ENCODE data around the gene PCSK4.
"Not testable (repeated sequence)": the region's sequence is repeated elsewhere in the genome, so short reads cannot be mapped to it uniquely, and the experiment has no call there.

PCSK4 gene

DNA sequence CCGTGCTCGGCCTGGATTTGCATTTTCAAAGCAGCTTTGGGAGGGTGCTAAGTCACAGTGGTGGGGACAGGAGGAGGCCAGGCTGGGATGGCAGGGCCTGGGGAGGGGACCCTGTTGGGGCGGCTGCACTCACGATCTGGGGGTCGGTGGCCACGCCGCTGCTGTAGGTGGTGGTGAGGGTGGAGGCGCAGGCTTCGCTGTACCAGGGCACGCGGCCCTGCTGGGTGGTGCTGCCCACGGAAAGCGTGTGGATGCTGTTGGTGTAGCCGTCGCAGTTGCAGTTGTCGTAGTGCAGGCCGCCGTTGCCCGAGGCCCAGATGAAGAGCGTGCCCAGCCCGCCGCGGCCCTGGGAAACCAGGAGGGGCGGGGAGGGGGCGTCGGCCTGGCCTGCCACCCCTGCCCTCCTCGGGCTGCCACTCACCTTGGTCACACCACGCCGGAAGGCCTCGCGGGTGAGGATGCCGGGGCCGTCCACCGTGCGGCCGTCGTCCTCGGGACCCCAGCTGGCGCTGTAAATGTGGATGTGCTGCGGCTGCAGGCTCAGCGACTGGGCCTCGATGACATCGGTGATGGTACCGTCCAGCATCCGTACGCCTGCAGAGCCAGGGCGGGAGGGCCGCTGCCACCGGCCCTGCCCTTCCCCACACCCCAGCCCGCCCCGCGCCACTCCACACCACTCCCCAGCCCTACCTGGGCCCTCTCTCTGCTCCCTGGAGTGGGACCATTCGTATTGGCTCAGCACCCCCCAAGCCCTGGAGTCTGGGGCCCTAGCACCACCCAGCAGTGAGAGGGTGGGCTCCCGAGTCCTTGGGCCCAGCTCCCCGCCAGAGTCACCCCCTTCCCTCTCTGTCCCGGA, 3.2 kb downstream of the PCSK4 start:
- DNase-seq, result no peak

DNA sequence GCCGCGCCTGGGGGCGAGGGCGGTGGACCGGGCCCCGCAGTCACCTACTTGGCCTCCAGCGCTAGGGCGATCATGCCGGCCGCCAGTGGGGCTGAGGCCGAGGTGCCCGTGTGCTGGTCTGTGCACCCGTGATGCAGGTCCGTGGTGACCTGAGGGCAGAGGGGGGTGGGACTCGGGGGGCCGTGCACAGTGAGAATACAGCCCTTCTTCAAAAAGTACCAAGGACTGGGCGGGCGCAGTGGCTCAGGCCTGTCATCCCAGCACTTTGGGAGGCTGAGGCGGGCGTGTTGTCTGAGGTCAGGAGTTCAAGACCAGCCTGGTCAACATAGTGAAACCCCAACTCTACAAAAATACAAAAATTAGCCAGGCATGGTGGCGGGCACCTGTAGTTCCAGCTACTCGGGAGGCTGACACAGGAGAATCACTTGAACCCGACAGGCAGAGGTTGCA, 6.1 kb downstream of the PCSK4 start:
- no peak for DNase-seq

DNA sequence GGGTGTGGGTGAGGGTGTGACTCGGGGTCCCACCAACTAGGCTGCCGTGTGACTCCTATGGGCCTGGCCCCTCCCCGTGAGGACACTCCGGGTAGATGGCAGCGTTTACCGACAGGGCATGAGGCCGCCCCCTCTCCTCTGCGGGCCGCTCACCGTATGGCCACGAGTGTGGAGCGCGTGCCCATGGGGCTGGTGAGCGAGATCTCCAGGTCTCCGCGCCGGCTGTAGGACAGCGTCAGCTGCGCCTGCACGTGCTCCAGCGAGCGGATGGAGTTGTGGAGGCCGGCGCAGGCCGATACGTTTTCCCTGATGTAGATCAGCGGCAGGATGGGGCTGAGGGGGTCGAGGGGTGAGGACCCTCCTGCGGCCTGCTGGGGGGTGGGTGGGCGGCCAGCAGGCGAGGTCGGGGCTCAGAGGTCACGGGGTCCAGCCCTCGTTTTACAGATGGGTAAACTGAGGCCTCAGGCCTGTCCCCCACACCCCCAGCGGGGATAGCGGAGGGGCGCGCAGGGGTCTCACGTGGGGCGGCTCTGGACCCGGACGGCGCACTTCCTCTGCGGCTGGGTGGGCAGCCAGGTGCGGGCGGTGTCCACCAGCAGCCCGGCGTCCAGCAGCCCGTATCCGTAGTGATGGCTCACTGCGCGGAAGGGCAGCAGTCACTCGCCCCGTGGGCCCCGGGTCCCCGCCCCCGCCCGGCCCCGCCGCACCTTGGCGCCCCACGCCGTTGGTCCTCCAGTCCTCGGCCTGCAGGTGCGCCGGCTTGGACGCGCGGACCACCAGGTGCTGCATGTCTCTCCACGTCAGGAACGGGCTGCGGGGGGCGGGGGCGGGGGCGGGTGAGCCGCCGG, 6.8 kb downstream of the PCSK4 start:
- DNase-seq, result no peak

DNA sequence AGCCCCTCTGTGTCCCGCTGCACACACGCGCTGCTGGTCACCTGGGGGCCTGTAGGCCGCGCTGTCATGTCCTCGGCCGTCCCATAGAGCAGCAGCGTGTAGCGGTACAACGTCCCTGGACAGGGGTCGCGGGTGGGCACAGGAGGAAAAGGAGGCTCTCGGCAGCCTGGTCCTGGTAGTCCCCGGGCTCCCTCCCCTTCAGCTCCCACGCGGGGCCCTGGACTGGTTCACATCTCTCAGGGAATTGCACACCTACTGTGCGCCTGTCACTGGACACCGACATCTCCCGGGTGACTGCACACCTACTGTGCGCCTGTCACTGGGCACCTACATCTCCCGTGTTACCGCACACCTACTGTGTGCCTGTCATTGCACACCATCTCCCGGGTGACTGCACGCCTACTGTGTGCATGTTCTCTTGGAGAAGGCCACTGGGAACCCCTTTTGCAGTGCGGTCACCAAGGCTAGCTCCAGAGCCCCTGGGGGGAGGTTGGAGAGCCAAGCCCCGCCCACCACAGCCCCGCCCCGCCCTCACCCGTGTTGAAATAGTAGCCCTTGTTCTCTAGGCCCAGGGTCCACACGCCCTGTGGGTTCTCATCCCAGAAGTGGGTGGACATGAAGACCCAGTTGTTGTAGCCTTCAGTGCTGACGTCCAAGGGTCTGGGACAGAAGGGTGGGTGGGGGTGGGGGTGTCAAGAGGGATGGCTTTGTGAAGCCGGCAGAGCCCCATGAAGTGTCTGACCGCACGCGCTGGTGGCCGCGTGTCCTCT, 7.6 kb downstream of the PCSK4 start:
- no peak for DNase-seq

DNA sequence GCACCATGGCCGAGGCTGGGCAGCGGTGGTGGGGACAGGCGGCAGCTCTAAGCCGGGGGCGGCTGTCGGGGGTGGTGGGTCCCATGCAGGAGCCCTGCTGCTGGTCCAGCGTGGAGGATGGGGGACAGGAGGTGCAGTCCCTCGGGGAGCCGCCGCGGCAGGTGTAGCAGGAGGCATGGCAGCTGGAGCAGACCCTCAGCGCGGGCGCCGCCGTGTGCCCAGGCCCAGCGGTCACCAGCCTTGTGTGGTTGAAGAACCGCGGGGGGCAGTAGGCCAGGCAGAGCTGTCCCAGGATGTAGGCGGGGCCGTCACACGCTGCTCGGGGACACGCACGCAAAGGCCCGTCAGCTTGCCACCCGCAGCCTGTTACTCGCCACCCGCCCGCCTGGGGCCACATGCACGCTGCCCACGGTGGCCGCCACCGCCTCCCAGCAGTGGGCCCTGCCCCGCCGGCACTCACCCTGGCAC, 8.2 kb downstream of the PCSK4 start:
- no peak for DNase-seq

DNA sequence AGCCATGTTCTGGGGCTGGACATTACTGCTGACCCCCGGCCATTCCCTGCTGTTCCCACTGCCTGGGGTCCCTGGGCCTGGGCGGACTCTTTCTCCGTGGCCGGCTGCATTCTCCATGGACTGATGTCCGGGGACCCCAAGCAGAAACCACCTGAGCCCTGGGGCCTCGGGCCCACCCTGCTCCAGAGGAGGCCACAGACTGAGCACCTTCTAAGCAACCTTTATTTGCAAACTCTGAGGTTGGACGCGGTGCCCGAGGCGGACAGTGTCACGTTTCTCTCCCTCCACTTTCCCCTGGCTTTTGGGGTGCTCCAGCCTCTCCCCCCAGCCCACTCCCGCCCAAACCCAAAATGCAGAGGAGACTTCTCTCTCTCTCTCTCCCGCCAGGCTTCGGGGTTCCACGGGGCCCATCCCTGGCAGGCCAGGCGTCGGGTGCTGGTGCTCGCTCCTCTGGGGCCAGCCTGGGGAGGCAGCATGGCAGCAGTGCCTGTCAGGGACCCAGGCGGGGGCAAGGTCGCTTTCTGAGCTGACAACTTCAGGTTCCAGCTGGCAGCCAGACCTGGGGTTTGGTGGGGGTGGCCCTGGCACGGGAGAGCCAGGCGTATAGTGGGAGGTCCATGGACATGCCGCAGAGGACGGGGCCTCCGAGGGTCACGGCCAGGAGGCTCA, 8.8 kb downstream of the PCSK4 start:
- no peak for DNase-seq

DNA sequence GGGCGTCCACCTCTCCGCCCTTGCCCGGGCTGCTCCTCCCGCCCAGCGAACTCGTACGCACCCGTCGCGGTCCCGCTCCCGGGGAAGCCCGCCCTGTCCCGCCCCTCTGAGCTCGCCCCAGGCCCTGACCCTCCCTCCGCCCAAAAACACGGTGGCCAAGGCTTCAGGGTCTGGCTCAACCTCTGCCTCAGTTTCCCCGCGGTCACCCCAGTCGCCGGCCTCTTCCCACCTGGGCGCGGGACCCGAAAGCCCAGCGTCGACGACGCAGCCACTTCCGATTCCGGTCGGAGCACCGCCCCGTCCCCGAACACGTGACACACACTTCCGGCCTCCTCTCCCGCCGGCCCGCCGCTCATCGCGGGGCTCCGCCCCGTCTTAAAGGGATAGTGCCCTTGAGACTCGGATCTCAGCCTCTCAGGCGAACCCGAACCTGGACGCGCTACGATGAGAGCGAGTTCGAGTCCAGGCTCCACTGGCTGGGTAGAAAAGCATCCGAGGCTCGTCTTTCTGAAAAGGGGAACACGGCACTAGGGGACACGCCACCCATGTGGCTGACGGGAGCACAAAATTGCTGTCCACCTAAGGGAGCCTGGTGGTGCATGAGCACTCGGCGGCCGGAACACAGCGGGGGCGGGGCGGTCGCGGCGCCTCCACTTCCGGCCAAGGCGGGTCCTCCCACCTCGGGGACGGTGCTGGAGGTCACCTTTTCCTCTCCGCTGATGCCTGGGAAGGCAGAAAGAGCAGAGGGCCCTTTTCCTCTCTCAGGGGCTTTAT, 11.0 kb downstream of the PCSK4 start, which contains the start of gene C19orf25:
Gene C19orf25, minus strand, starts transcription at position 282 of the 774 bp plus-strand sequence. CDS start 312 bp downstream, outside the sequence.
- DNase-seq, result peak; percentile 86

DNA sequence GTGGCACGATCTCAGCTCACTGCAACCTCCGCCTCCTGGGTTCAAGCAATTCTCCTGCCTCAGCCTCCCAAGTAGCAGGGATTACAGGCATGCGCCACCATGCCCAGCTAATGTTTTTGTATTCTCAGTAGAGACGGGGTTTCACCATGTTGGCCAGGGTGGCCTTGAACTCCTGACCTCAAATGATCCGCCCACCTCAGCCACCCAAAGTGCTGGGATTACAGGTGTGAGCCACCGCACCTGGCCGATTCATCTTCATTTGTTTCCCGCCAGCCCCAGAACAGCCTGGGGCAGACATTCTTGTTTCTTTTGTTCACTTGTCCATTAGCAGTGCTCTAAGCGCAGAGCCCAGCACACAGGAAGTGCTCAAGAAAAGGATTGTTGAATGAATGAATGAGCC, 13.1 kb downstream of the PCSK4 start:
- DNase-seq, result not testable (repeated sequence)

DNA sequence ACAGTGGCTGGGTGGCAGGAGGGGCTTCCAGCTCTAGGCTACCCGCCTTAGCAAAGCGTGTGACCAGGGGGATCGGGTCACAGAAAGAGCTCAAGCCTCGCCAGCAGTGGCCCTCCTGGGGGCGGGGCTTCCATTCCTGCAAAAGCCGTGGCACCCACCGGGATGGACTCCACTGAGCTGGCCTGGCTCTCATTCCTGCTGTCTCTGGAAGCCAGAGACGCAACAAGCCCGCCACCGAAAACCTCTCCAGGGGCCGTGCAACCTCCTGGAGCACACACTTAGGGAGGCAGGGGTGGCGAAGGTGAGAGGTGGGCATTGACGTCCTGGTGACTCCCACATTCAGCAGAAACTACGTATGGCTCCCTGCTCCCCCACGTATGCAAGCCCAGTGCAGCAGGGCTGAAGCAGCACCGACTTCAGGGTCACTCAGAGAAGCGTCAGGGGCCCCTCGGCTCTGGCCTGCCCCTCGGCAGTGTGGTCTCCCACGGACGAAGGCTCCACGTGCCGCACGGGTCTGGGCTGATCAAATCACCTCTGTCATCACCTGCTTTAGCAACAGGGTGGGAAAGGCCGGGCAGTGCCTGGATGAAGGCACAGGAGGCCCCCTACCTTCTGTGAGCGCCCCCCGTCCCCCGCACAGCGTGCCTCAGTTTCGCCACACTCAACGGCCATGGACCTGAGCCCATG, 14.3 kb downstream of the PCSK4 start:
- no peak for DNase-seq

DNA sequence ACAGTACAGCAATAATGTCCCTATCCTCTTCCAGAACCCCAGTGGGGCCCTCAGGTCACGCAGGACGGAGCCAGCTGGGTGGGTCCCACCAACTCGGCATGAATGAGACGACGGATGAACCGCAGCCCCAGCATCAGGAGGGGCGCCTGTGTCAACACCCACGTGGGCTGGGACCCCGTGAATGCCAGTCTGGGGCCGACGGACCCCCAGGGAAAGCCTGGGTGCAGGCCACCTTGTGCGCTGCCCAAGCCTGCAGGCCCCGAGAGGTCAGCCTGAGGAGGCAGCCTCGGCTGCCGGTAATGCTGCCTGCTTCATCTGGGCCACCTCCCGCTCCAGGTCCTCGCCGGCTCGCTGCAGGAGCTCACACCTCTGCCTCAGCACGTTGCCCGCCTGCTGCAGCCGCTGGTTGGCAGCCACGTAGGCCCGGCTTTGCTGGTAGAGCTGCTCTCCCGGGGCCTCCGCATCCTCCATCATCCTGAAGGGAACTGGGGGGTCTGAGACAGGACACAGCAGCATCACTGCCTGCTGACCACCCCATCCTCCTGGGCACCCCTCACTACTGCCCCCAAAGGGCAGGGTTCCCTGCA, 15.3 kb downstream of the PCSK4 start:
- DNase-seq, result no peak

DNA sequence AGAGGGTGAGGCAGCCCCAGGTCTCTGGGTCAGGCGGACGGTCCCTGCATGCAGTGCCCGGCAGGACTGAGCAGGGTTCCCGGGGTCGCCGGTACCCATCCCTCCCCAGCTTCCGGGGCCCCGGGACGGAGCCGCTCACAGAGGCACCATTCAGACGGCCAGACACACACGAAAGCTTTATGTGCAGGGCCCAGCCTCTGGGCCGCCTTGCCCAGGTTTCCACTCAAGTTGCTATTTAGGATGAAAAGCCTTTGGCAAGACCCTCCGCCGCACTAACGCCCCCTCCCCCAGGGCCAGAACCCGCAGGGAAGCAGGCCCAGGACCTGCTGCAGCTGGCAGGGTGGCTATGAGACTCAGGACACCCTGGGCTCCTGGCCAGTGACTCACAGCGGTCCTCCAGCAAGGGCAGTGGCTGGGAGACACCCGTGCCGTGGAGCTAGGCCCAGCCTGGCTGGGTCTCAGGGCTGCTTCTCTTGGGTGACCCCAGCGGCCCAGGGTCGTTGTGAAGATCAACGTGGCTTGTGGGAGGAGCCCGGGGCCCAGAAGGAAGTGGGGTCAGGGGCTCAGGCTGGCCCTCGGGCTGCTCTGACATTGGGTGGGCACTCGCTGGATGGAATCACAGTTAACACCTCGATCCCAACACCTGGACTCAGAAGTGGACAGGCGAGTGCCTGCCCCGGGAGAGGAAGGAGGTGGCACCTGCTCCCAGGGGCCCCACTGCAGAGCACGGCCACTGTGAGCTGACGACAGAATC, 16.0 kb downstream of the PCSK4 start:
- DNase-seq, result no peak

DNA sequence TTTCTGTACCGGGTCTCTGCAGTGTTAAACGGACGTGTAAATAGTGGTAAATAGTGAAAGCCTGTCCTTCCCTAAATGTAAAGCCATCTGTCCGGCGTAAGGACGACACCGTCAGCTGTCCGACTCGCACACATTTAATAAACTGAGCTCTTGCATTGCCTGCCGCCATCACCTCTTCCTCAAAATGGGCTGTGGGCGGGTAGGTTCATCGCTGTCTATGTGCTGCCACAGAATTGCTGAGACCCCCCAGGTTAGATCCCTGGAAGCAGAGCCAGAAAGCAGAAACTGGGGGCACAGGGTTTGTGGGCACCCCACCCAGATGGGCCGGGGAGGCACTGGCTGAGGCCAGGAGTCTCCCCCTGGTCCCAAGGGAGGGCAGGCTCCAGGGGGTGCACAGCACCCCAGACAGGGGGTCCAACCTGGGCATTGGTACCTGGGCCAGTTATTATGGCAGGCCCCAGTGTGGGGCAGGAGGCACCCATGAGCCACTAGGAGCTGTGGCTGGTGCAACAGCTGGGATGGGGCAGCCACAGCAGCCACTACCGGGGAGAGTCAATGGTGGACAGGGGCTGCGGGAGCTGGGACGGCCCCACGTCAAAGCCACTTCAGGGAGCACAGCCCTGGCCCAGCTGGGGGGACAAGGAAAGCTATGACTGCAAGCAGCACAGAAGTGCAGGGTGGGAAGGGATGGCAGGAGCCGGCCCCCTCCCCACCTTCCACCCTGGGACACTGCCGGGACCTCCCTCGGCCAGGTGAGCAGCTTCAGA, 16.9 kb downstream of the PCSK4 start:
- no peak for DNase-seq

DNA sequence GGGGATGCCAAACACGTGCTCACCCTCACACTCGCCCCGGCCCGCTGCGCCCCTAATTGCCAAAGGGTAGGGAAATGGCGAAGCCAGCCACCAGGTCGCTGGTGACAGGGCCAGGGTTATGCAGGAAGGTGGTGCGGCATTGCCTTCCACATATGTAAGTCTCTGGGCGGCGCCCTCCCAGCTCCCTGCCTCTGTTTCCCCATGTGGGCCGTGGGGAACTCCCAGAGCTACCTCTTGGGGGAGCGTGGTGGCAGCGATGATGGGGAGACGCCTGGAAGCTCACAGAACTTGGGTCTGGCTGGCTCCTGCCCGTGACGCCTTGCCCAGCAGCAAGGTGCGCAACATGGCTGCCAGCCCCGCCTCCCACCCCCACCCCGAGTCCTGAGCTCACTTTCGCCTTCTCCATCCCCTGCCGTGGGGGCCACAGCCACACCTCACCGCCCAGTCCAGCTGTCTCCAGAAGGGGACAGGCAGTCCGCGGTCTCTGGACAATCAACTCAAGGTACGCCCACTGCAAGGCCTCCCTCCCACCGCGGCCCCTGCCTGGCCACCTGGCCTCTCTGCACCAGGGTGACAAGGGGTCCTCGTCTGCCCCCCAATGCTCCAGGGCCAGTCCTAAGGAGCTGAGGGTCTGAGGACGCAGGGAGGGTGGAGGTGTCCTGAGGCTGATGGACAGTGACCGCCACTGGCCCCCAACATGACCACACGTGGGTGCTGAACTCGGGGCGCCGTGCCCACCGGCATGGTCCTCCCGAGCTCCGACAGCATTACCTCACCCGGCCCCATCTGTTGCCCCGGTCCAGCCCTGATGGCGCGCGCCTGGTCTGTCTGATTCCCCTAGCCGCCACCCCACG, 17.7 kb downstream of the PCSK4 start:
- DNase-seq, result no peak

DNA sequence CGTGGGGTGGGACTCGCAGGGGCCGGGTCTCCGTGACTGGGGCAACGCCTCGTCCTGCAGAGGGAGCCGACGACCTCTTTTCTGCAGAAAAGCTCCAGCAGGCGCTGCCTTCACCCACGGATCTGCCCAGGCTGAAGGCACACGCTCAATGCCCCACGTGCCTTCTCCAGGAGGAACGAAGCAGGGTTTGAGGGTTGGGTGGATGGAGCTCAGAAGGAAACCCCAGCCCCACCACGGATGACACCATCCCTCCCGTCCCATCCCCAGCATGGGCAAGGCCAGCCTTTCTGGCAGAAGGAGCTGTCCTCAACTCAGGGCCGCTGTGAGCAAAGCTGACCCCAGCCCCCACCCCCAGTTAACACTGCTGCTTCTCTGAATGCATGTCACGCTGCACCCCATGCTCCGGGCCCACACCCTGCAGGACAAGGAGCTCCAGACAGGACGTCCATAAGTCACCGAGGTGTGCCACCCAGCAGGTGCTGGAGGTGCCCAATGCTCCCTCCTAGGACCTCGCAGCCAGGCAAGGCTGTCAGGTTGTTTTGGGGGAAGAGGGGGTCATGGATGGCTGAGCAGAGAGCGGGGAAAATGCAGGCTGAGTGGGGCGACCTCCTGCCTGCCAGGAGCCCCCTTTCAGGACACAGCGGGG, 18.5 kb downstream of the PCSK4 start:
- no peak for DNase-seq

DNA sequence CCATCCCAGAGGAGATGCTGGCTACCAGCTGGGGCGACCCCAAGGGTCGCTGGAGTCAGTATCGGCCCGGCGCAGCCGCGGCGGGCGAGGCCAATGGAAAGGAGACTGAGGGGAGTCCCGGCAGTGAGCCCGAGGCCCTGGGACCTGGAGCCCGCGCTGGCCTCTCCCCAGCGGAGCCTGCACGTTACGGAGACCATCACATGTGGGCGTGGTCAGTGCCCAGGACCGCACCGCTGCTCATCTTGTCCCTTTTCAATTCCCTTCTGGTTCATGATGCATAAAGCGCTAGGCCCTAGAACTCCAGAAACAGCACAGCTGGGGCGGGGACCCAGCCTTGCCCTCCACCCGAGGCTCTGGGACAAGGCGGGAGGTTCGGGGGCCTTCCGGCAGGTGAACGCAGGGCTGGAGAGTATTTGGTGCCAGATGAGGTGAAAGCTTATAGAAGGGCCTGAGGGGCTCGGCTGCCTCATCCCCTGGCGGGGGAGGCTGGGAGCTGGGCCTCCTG, 19.1 kb downstream of the PCSK4 start:
- DNase-seq, result no peak

DNA sequence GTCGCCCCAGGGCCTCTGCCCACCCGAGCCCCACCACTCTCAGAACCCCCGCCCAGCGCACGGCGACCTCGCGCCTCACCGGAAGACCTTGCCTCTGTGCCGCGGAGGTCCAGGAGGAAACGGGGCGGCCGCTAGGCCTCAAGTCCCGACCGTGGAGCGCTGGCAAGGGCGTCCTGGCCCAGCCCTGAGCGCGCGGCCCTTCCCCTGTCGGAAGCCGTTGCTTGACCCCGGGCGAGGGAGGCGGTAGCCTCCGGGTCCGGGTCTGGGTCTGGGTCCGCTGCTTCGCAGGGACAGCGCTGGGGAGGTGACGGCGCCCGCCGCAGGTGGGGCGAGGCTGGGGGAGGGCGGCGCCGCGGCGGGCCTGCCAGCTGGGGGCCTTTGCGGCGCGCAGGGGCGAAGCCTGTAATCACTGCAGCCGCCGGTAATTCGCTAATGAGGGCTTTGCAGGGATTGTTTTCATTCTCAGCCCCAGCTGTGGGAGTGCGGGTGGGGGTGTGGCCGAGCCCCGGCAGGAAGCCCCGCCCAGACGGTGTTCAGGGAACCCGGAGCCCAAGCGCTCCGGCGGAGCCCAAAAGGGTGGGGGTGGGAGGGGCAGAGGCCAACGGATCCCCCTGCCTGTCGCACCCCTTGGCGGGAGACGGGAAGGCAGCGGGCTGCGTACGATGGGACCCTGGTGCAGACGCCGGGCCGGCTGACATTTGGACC, 19.7 kb downstream of the PCSK4 start:
- no peak for DNase-seq

DNA sequence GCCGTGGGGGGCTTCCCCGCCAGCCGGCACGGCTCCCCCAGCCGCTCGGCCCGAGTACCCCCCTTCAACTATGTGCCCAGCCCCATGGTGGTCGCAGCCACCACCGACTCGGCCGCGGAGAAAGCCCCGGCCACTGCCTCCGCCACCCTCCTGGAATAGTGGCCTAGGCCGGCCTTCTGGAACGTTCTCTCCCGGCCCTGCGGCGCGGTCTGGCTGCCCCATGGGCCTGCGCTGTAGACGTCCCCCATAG, 20.2 kb downstream of the PCSK4 start:
- DNase-seq, result no peak

All from DMS79 treated with DMSO at 0.1 percent for 48 hours (cell line).